Stimulated activated CD4-positive, alpha-beta T cell treated with anti-CD3 and anti-CD28 coated beads, TNF-alpha, amount 100 ng/mL, for 48 hours (primary cell): ENCODE results near the gene CHAT.

Experiments
- DNase-seq, 3 donors: peaks; one replicate each; pipeline ENCODE4 v3.0.0-alpha.2; 2020; ENCODE audit warnings: low read depth in 3 of 3

The CHAT gene

GRCh38 chr10:49631975-49632374, 18.1 kb downstream of the CHAT start:
- no peak for DNase-seq

- DNase-seq = no peak
Measured at GRCh38 chr10:49632406-49633317, 18.8 kb downstream of the CHAT start.

GRCh38 chr10:49633327-49634068, 19.7 kb downstream of the CHAT start:
- DNase-seq = no peak

GRCh38 chr10:49634069-49634660, 20.3 kb downstream of the CHAT start:
- no peak for DNase-seq

- no peak for DNase-seq
Measured at GRCh38 chr10:49642311-49642710, 28.5 kb downstream of the CHAT start.

GRCh38 chr10:49643241-49644034, 29.6 kb downstream of the CHAT start:
- no peak for DNase-seq

GRCh38 chr10:49644035-49644646, 30.3 kb downstream of the CHAT start:
- DNase-seq = no peak

- DNase-seq = no peak
Measured at GRCh38 chr10:49645417-49645816, 31.6 kb downstream of the CHAT start.

- DNase-seq = no peak
Measured at GRCh38 chr10:49645871-49646870, 32.3 kb downstream of the CHAT start.

- no peak for DNase-seq
Measured at GRCh38 chr10:49647554-49647953, 33.7 kb downstream of the CHAT start.

- no peak for DNase-seq
Measured at GRCh38 chr10:49647985-49648795, 34.4 kb downstream of the CHAT start.

- peak in 1 of 3 donors; percentile 7 for DNase-seq
Measured at GRCh38 chr10:49649294-49649693, 35.5 kb downstream of the CHAT start.

- no peak for DNase-seq
Measured at GRCh38 chr10:49649936-49650723, 36.3 kb downstream of the CHAT start.

- DNase-seq = no peak
Measured at GRCh38 chr10:49650724-49651034, 36.8 kb downstream of the CHAT start.

- DNase-seq = no peak
Measured at GRCh38 chr10:49651039-49651835, 37.4 kb downstream of the CHAT start.

- DNase-seq = no peak
Measured at GRCh38 chr10:49651917-49652316, 38.1 kb downstream of the CHAT start.

- DNase-seq = no peak
Measured at GRCh38 chr10:49652421-49653272, 38.8 kb downstream of the CHAT start.
